GM13976 (cell line): Measurements from ENCODE around the gene BCL11A.

ENCODE experiments used
- DNase-seq: peaks from one replicate; pipeline ENCODE4 v3.0.0; 2012; ENCODE audit warnings: low spot score
- in situ Hi-C: fragments of 300-500 bp; cut with MboI; formaldehyde crosslinking; loops from one replicate; pipeline ENCODE4 v1.12.0; 2022; ENCODE audit warnings: low sequenced_read_pairs, mixed read lengths, inconsistent platforms; ENCODE audit not compliant: unreplicated experiment
- TF ChIP-seq, protein P1 (sequence below): IDR thresholded peaks from 2 replicates; pipeline ENCODE4 v1.5.1; 2012; ENCODE audit warnings: borderline replicate concordance, mild to moderate bottlenecking; ENCODE audit not compliant: insufficient read depth; ENCODE audit errors: extremely low read depth, missing control alignments, control extremely low read depth

The BCL11A gene

DNA sequence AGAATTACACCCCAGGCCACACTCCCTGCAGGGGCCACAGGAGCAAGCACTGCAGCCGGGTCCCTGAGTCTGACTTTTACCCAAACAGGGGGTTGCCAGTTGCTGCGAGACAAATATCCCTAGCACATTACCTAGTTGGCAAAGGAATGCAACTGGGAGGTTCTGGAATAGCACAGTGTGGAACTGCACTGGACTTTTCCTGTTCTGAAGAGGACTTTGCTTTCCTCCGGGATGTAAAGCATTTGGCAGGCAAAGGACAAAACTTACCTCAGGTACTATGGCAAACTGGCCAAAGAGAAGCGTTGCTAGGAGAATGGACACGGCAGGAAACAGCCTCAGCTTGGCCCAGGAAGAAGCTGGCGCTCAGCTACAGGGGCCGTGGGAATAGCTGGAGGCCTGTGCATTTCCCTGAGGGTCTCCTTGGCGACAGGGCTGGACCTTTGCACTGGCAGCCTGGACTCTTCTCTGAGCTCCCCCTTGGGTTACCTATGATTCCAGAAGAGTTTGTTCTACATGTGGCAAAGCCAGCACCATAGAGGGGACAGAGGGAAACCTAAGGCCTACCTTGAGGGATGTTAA is 45.0 kb downstream of the BCL11A start:
- no peak for DNase-seq
- TF ChIP-seq, protein P1, sequence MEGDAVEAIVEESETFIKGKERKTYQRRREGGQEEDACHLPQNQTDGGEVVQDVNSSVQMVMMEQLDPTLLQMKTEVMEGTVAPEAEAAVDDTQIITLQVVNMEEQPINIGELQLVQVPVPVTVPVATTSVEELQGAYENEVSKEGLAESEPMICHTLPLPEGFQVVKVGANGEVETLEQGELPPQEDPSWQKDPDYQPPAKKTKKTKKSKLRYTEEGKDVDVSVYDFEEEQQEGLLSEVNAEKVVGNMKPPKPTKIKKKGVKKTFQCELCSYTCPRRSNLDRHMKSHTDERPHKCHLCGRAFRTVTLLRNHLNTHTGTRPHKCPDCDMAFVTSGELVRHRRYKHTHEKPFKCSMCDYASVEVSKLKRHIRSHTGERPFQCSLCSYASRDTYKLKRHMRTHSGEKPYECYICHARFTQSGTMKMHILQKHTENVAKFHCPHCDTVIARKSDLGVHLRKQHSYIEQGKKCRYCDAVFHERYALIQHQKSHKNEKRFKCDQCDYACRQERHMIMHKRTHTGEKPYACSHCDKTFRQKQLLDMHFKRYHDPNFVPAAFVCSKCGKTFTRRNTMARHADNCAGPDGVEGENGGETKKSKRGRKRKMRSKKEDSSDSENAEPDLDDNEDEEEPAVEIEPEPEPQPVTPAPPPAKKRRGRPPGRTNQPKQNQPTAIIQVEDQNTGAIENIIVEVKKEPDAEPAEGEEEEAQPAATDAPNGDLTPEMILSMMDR: no peak
- in situ Hi-C loops: no loop called here

DNA sequence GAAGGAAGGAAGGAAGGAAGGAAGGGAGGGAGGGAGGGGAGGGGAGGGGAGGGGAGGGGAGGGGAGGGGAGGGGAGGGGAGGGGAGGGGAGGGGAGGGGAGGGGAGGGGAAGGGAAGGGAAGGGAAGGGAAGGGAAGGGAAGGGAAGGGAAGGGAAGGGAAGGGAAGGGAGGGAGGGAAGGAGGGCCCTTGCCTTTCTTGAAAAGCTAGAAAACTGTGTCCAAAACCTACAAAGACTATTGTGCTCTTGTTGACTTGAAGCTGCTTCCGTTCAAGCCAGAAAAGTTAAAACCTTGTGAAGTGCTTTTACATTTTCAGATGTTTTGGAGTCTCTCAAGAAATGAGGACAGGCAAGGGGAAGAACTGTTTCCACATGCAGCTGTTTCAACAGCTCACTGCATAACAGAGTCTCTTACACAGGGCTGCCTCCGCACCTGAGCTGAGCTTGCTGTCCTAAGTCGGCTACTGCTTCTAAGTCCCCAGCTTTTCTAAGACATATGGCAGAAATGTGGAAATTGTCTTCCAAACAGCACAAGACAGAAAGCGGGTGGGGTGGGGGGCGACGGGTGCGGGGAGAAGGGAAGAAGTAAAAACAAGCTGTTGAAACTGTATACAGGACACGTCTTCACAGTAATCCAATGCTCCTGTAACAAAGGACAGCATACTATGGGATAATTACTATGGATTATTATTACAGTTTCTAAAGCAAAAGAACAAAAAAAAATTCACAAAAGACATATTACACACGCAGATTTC is 46.1 kb downstream of the BCL11A start:
- in situ Hi-C loops: no loop called here
- TF ChIP-seq, protein P1: no peak

DNA sequence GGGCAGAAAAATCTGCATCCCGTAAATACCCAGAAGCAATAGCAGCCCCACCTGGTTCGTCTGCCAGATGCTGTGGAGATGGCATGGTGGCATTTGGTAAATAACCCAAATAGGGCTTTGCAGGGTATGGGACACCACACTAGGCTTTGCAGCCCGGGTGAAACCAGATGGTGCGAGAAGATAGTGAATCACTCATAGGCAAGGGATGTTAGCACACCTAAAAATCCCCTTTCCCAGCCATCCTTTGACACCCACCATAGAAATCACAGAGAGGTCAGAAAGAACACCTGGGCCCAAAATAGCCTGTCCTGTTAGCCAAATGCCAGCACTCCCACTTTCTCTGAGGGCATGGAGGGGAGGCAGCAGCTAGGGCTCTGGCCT is 47.6 kb downstream of the BCL11A start:
- TF ChIP-seq, protein P1: no peak
- in situ Hi-C loops: no loop called here
- no peak for DNase-seq

More for the DNA sequence above, 46.1 kb downstream of the BCL11A start:
- no peak for DNase-seq

DNA sequence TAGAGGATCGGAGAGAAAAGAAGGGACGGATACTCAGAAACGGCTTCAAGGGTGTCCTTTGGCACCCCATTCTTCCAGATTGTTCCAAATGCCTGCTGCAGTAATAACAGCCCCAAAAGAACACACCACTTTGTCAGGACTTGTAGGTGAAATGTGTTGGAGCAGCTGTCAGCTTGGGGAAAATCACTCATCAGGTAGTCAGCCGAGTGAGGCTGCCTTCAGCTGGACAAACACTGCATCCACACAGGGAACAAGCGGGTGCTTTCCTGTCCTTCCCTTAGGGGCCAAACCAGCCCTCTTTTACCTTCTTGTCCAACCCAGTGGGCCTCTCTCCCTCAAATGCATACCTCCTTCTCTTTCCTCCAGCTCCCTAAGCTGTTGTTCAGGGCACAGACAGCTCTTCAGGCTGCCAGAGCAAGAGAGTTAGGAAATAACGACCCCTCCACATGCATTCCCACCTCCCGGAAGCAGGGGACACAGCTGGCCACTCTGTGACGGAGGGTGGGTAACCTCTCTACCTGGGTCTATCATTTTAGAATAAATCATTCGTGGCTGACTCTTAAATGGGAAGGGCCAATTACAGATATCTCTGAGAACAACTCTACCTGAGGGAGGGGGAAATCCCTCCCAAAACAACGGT is 48.1 kb downstream of the BCL11A start:
- in situ Hi-C loops: no loop called here
- DNase-seq: no peak
- TF ChIP-seq, protein P1: no peak

DNA sequence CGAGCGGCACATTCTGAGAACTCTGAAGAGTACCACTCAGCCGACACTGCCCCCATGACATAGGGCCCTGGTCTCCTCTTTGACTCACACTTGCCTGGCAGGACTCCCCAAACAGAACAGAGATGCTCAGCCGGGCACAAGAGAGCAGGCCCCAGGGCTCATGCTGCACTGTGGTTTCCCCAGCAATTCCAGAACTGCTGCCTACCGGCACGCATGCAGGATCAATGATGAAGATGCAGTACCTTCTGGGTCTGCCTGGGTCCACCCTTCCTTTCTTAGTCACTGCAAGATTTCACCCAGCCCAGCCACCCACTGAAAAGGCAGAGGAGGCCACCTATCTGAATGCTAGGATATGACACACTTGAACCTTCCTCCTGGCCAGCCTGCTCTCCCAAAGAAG is 49.4 kb downstream of the BCL11A start:
- TF ChIP-seq, protein P1: no peak
- no peak for DNase-seq
- in situ Hi-C loops: no loop called here

DNA sequence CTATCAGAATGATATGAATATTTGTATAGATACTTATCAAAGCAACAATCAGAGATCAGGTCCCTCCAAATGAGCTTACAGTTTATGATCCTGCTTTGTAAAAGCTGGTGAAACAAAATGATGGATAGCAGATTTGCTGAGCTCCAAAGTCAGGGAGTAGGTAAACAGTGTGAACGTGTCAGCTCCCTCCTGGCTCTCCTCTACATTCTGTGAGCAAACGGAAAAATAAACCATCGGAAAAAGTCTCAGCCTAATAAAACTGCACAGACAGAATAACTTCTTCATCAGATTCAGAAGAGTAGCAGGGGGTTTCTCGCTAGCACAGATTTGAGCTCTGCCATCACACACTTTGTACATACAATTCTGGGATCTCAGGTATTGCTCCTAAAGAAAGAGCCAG is 51.3 kb downstream of the BCL11A start:
- DNase-seq: no peak
- TF ChIP-seq, protein P1: no peak
- in situ Hi-C loops: no loop called here
